GM23248 (cell line): ENCODE data around the gene ZNF592.

Experiments
- EZH2 ChIP-seq: fragments of 200-600 bp; sonication (generic); IDR thresholded peaks from 2 replicates; pipeline ENCODE4 v1.6.1; 2018; ENCODE audit warnings: antibody characterized with exemption, mild to moderate bottlenecking; ENCODE audit not compliant: insufficient read depth, poor library complexity, severe bottlenecking
- EZH2phosphoT487 ChIP-seq: fragments of 200-600 bp; sonication (generic); IDR thresholded peaks from 2 replicates; pipeline ENCODE4 v1.6.1; 2018; ENCODE audit warnings: antibody characterized with exemption, moderate library complexity, mild to moderate bottlenecking, low read depth; ENCODE audit not compliant: insufficient read depth

- TF ChIP-seq EZH2 = no peak
- TF ChIP-seq EZH2phosphoT487 = no peak
Observed at GRCh38 chr15:84798436-84798946, 50.1 kb downstream of the ZNF592 start.
